Neural progenitor cell (in vitro differentiated cells): ENCODE data around the gene SHMT1. TPM values are rescaled to one million over a fixed set of nuclear protein-coding genes. Genes with fewer than 3 reads are reported as not detected.

ENCODE experiments used
- DNase-seq: peaks from one replicate; pipeline ENCODE4 v3.0.0-alpha.2; 2016; ENCODE audit warnings: low spot score
- H2AFZ ChIP-seq: fragments of 200-600 bp; sonication (generic); replicated peaks from 2 replicates; pipeline ENCODE4 v1.6.1; 2016; ENCODE audit warnings: antibody characterized with exemption
- H3F3A ChIP-seq: fragments of 200-600 bp; sonication (generic); 2 replicates; pipeline ENCODE4 v1.6.1; 2016; ENCODE audit warnings: antibody characterized with exemption, low read depth
- H3K27ac ChIP-seq: fragments of 200-600 bp; sonication (generic); 2 replicates; pipeline ENCODE4 v1.5.1; 2016; ENCODE audit warnings: mild to moderate bottlenecking
- H3K27me3 ChIP-seq: fragments of 200-600 bp; sonication (generic); 2 replicates; pipeline ENCODE4 v1.6.1; 2016; ENCODE audit warnings: mild to moderate bottlenecking, moderate library complexity
- H3K36me3 ChIP-seq: fragments of 200-600 bp; sonication (generic); 2 replicates; pipeline ENCODE4 v1.5.1; 2016
- H3K4me1 ChIP-seq: fragments of 200-600 bp; sonication (generic); 2 replicates; pipeline ENCODE4 v1.6.1; 2016; ENCODE audit warnings: mixed run types
- H3K4me2 ChIP-seq: fragments of 200-600 bp; sonication (generic); 2 replicates; pipeline ENCODE4 v1.6.1; 2016
- H3K4me3 ChIP-seq: fragments of 200-600 bp; sonication (generic); 2 replicates; pipeline ENCODE4 v1.5.1; 2016
- H3K79me2 ChIP-seq: fragments of 200-600 bp; sonication (generic); 2 replicates; pipeline ENCODE4 v1.6.1; 2016; ENCODE audit warnings: low read depth
- H3K9ac ChIP-seq: fragments of 200-600 bp; sonication (generic); 2 replicates; pipeline ENCODE4 v1.6.1; 2016
- H3K9me3 ChIP-seq: fragments of 200-600 bp; sonication (generic); 2 replicates; pipeline ENCODE4 v1.5.1; 2016; ENCODE audit warnings: low read depth
- H4K20me1 ChIP-seq: fragments of 200-600 bp; sonication (generic); 2 replicates; pipeline ENCODE4 v1.6.1; 2016; ENCODE audit warnings: low read depth
- H3K27ac Mint-ChIP-seq: 3 replicates; pipeline ENCODE4 v1.8.0; 2021; ENCODE audit warnings: mixed read lengths
- H3K27me3 Mint-ChIP-seq: 2 replicates; pipeline ENCODE4 v1.8.0; 2022; ENCODE audit warnings: low read depth, mild to moderate bottlenecking, inconsistent platforms, moderate library complexity, mixed read lengths; ENCODE audit not compliant: insufficient read depth
- H3K36me3 Mint-ChIP-seq: 3 replicates; pipeline ENCODE4 v1.8.0; 2021; ENCODE audit warnings: mixed read lengths
- H3K4me1 Mint-ChIP-seq: 3 replicates; pipeline ENCODE4 v1.8.0; 2021; ENCODE audit warnings: mixed read lengths
- H3K4me3 Mint-ChIP-seq: 3 replicates; pipeline ENCODE4 v1.8.0; 2021; ENCODE audit warnings: mild to moderate bottlenecking, moderate library complexity, mixed read lengths
- H3K9me3 Mint-ChIP-seq: 3 replicates; pipeline ENCODE4 v1.8.0; 2020; ENCODE audit warnings: mixed read lengths
- EZH2 ChIP-seq: fragments of 200-600 bp; sonication (generic); IDR thresholded peaks from 2 replicates; pipeline ENCODE4 v1.6.1; 2017; ENCODE audit warnings: antibody characterized with exemption, mild to moderate bottlenecking, moderate library complexity
- EZH2phosphoT487 ChIP-seq: fragments of 200-600 bp; sonication (generic); IDR thresholded peaks from 2 replicates; pipeline ENCODE4 v1.6.1; 2017; ENCODE audit warnings: antibody characterized with exemption
- microRNA-seq: library from miRNA; unstranded; fragments of <30 nt; microRNA quantifications from one replicate; pipeline ENCODE4, GENCODE V29; 2016
- small RNA-seq: library from RNA; depleted of rRNA; stranded (forward); fragments of <200 nt; gene quantifications from one replicate; pipeline ENCODE3, GENCODE V24; 2015
- total RNA-seq: library from RNA; depleted of rRNA; stranded (reverse); fragments of >200 nt; gene quantifications from 2 replicates; pipeline ENCODE4 v1.2.3, GENCODE V29; 2015; ENCODE audit warnings: low replicate concordance
- TF ChIP-seq, protein P1 (sequence below): fragments of 200-600 bp; sonication (generic); IDR thresholded peaks from 2 replicates; pipeline ENCODE4 v1.5.1; 2017; ENCODE audit warnings: antibody characterized with exemption, mild to moderate bottlenecking

Gene SHMT1
- total RNA-seq, 1 donor from 2014 or later: 26.3 TPM

DNA sequence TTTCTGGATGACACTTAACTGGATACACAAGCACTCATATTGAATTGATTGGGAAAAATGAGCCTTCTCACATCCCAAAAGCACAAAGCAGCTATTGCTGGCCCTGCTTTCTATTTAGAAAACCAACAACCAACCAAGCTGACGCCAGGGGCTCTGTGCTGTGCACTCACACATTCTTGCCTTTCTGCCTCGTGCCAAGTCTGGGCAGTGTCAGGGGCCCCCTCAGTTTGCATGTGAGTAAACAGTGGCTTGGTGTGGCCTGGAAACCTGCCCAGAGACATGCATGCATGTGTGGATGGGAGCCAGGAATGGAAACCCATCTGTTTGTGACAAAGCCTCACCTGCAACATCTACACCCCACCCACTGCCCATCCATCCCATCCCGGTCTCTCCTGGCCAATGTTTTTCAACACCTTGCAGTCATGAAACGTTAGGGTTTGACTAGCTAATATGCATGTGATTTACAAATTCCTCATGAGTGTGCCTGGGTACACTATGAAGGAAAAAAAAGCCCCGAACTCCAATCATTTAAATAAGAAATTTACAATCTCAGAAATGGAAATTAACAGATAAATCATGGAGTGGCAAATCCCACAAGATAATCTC is 82.5 kb downstream of the SHMT1 start:
- peaks cover 6% of the 10 kb centered on the region for H3K36me3 ChIP-seq
- no peak for DNase-seq
- Mint-ChIP-seq H3K27me3 (peaks cover 2% of the 10 kb centered on the region), H3K9me3 (no peaks in the 10 kb centered on the region), H3K4me1 (no peaks in the 10 kb centered on the region), H3K27ac (no peak overlapping the region), H3K36me3 (peaks cover 37% of the 10 kb centered on the region), H3K4me3 (no peak overlapping the region)
- H3K4me3 ChIP-seq: no peak overlapping the region
- H3K9me3 ChIP-seq: no peaks in the 10 kb centered on the region
- no peak overlapping the region for H2AFZ ChIP-seq
- H3K9ac ChIP-seq: no peak overlapping the region
- TF ChIP-seq, protein P1, sequence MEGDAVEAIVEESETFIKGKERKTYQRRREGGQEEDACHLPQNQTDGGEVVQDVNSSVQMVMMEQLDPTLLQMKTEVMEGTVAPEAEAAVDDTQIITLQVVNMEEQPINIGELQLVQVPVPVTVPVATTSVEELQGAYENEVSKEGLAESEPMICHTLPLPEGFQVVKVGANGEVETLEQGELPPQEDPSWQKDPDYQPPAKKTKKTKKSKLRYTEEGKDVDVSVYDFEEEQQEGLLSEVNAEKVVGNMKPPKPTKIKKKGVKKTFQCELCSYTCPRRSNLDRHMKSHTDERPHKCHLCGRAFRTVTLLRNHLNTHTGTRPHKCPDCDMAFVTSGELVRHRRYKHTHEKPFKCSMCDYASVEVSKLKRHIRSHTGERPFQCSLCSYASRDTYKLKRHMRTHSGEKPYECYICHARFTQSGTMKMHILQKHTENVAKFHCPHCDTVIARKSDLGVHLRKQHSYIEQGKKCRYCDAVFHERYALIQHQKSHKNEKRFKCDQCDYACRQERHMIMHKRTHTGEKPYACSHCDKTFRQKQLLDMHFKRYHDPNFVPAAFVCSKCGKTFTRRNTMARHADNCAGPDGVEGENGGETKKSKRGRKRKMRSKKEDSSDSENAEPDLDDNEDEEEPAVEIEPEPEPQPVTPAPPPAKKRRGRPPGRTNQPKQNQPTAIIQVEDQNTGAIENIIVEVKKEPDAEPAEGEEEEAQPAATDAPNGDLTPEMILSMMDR: no peak
- no peak for TF ChIP-seq EZH2phosphoT487
- no peak for TF ChIP-seq EZH2
- no peaks in the 10 kb centered on the region for H3K27me3 ChIP-seq
- no peaks in the 10 kb centered on the region for H3F3A ChIP-seq
- no peak overlapping the region for H3K27ac ChIP-seq
- no peaks in the 10 kb centered on the region for H3K79me2 ChIP-seq
- H3K4me1 ChIP-seq: no peaks in the 10 kb centered on the region
- no peak overlapping the region for H3K4me2 ChIP-seq
- H4K20me1 ChIP-seq: peaks cover 4% of the 10 kb centered on the region

DNA sequence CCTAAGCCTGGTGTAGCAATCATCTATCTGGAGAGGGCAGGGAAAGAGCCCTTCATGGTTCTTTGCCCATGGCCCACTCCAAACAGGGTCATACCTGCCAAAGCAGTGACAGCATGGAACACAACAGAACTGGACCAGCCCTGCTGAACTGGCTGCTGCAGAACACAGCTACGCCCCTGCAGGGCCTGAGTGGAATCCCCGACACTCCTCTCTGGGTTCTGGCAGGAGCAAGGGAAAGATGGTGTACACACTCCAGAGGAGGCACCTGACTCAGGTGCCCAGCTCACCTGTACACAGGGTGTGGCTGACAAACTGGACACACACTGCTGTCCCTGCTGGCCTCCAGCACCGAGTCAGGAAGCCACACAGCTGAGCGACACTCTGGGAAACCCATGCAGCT is 83.1 kb downstream of the SHMT1 start:
- TF ChIP-seq, protein P1: no peak
- no peak for TF ChIP-seq EZH2
- no peak for TF ChIP-seq EZH2phosphoT487
- Mint-ChIP-seq H3K36me3 (peaks cover 33% of the 10 kb centered on the region), H3K4me1 (no peaks in the 10 kb centered on the region), H3K27me3 (peaks cover 2% of the 10 kb centered on the region), H3K9me3 (no peaks in the 10 kb centered on the region), H3K4me3 (no peak overlapping the region), H3K27ac (no peak overlapping the region)
- Histone ChIP-seq H3K4me1 (no peaks in the 10 kb centered on the region), H3K9me3 (no peaks in the 10 kb centered on the region), H3K4me2 (no peak overlapping the region), H3K27me3 (no peaks in the 10 kb centered on the region), H4K20me1 (peaks cover 4% of the 10 kb centered on the region), H3K79me2 (no peaks in the 10 kb centered on the region), H3K9ac (no peak overlapping the region), H3K27ac (no peak overlapping the region), H3K36me3 (peaks cover 4% of the 10 kb centered on the region), H2AFZ (no peak overlapping the region), H3F3A (no peaks in the 10 kb centered on the region), H3K4me3 (no peak overlapping the region)
- no peak for DNase-seq

- Mint-ChIP-seq H3K4me1 (no peaks in the 10 kb centered on the region), H3K9me3 (no peaks in the 10 kb centered on the region), H3K4me3 (no peak overlapping the region), H3K27me3 (peaks cover 2% of the 10 kb centered on the region), H3K27ac (no peak overlapping the region), H3K36me3 (peaks cover 26% of the 10 kb centered on the region)
- Histone ChIP-seq H3K4me2 (no peak overlapping the region), H4K20me1 (peaks cover 4% of the 10 kb centered on the region), H3K9ac (no peak overlapping the region), H3K4me1 (no peaks in the 10 kb centered on the region), H3K79me2 (no peaks in the 10 kb centered on the region), H3K9me3 (no peaks in the 10 kb centered on the region), H2AFZ (no peak overlapping the region), H3F3A (no peaks in the 10 kb centered on the region), H3K27ac (no peak overlapping the region), H3K36me3 (no peaks in the 10 kb centered on the region), H3K27me3 (no peaks in the 10 kb centered on the region), H3K4me3 (no peak overlapping the region)
- no peak for DNase-seq
- TF ChIP-seq EZH2: no peak
- TF ChIP-seq EZH2phosphoT487: no peak
- TF ChIP-seq, protein P1: no peak
Measured at GRCh38 chr17:18278867-18279266, 84.5 kb downstream of the SHMT1 start.

Small RNAs within 50 kb of the gene (microRNA-seq; reads per million reads assigned to microRNA genes)
- not detected for gene MIR6778

Small RNAs within 50 kb of the gene (small RNA-seq; reads per million reads assigned to genes)
- gene AL353997.5: not detected

Other genes starting within 250 kb of the SHMT1 start
- 78.8 and 98.2 TPM in 2 replicates for gene ALKBH5, start 179.7 kb downstream of the SHMT1 start, total RNA-seq
- 70.5 and 190 TPM in 2 replicates for gene LLGL1, start 137.9 kb downstream of the SHMT1 start, total RNA-seq
- gene FLII, start 104.8 kb downstream of the SHMT1 start, total RNA-seq: 117 and 193 TPM in 2 replicates
- 8.1 and 23.2 TPM in 2 replicates for gene MIEF2, start 102.9 kb downstream of the SHMT1 start, total RNA-seq
- gene TOP3A, start 48.6 kb downstream of the SHMT1 start, total RNA-seq: 49.2 and 67.8 TPM in 2 replicates
- gene SMCR8, start 48.3 kb downstream of the SHMT1 start, total RNA-seq: 8.9 and 11.9 TPM in 2 replicates
- gene EVPLL, start 14.2 kb upstream of the SHMT1 start, total RNA-seq: not detected in 2 replicates
- gene LGALS9C, start 113.2 kb upstream of the SHMT1 start, total RNA-seq: not detected in 2 replicates